ENCODE data around the gene GIGYF2. TPM values are rescaled to one million over a fixed set of nuclear protein-coding genes. Genes with fewer than 3 reads are reported as not detected.

Gene GIGYF2
- total and polyA plus RNA-seq, 2 of the 4 experiments (the other 2 are of a cell fraction), result 14.7 to 66.0 TPM

DNA sequence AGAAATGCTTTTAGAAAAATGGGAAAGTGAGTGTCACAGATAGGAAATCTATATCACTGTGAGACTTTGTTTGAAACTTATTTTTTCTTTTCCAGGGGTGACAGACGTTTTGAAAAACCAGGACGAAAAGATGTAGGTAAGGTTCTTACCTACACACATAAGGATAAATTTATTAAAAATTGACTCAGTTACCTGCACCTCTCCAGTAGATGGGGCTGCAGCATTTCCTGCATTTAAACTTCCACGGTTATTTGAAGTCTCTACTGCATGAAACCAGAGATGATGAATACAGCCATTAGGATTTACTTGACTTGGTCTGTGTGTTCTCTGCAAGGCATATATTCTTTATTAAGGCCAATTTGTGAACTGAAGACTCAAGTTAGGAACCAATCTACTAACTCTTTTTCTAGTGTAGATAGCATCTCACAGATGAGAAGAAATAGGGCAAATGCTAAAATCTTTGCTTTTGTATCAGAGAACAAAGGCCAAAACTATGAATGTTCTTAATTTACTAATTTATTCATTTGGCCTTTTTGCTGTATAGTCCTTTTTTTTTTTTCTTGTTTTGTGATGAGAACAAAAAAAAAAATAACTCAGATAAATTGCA is 64.3 kb downstream of the GIGYF2 start:
- no CpG with 5 or more reads among the region's 3 CpGs for WGBS, 2 experiments (ENCODE audit: extremely low coverage in 2 of 2, insufficient read length in 1 of 2)
- no peaks in the 10 kb centered on the region for H4K20me1 ChIP-seq (ENCODE audit: insufficient read depth, low read length)
- BruUV-seq (replicated peaks), result no TSS peak

More for the DNA sequence above, 64.3 kb downstream of the GIGYF2 start:
- in situ Hi-C loops (cut with MboI; ENCODE audit: low sequenced_read_pairs) (no loop called here), intact Hi-C loops (cut with micrococcal nuclease) (no loop called here), dilution Hi-C loops (cut with HindIII; ENCODE audit: low sequenced_read_pairs, unreplicated experiment) (no loop called here)
- Histone ChIP-seq H4K8ac (ENCODE audit: low read depth in 2 of 2, low read length in 2 of 2) (no peak overlapping the region), H3K27me3 (ENCODE audit: control insufficient read depth, insufficient read depth, low read length) (no peaks in the 10 kb centered on the region), H3K36me3 (ENCODE audit: control insufficient read depth, insufficient read depth, low read length) (peaks cover 18% of the 10 kb centered on the region), H3K27ac (ENCODE audit: insufficient read depth, low read length) (no peak overlapping the region), H3K4me1 (ENCODE audit: control insufficient read depth, insufficient read depth, low read length) (peaks cover 2% of the 10 kb centered on the region; the same call in 1 of the 2 replicates), H2BK5ac (ENCODE audit: low read depth, low read length, poor library complexity, severe bottlenecking) (no peak overlapping the region), H2AK5ac (ENCODE audit: low read depth, low read length) (no peak overlapping the region), H3K9ac (ENCODE audit: low read depth, low read length) (no peak overlapping the region), H2AFZ (replicated peaks; ENCODE audit: low read length, poor library complexity) (no peak overlapping the region), H3K79me1 (ENCODE audit: low read depth in 1 of 2, low read length in 2 of 2) (peaks cover 3 to 9% of the 10 kb centered on the region in 2 experiments; a peak in 2 of 4 replicates), H3K56ac (ENCODE audit: extremely low read depth, insufficient read depth, low read length) (no peak overlapping the region), H2BK15ac (ENCODE audit: low read depth, low read length) (no peak overlapping the region), H3K9me3 (ENCODE audit: control insufficient read depth, insufficient read depth, low read length) (no peaks in the 10 kb centered on the region), H4K5ac (ENCODE audit: low read depth, low read length) (no peak overlapping the region), H3K18ac (ENCODE audit: low read depth, low read length) (no peak overlapping the region), H3K4me3 (ENCODE audit: insufficient read depth, low read depth, low read length) (no peak overlapping the region), H2BK120ac (ENCODE audit: low read depth, low read length) (no peak overlapping the region), H3K4ac (ENCODE audit: low read depth, low read length) (no peak overlapping the region), H2AK9ac (replicated peaks; ENCODE audit: low read depth, low read length, poor library complexity) (no peak overlapping the region), H3K9me1 (ENCODE audit: insufficient read depth, low read length) (no peaks in the 10 kb centered on the region; the same call in 1 of the 2 replicates), H3K23ac (ENCODE audit: low read depth, low read length) (no peak overlapping the region), H2BK20ac (ENCODE audit: low read depth, low read length) (no peak overlapping the region), H3K4me2 (ENCODE audit: low read depth, low read length) (no peak overlapping the region), H3K14ac (replicated peaks; ENCODE audit: low read depth, low read length) (no peak overlapping the region), H4K91ac (ENCODE audit: insufficient read depth, low read depth, low read length) (no peak overlapping the region)
- ATAC-seq (ENCODE audit: low read depth) (no peak), DNase-seq (peak; percentile 41)
- ChIA-PET CTCF (interaction anchor here (0.7 kb wide), 1 partner anchor 19 kb away, joined by 4 read pairs; no protein-coding TSS in a partner anchor), POLR2A (ENCODE audit: unreplicated experiment) (no interaction called here)
- TF ChIP-seq CEBPB (IDR thresholded peaks at IDR 0.05; ENCODE audit: low read depth, low read length), result no peak
- TF ChIP-seq RAD21 (IDR thresholded peaks at IDR 0.05; ENCODE audit: low read length), result peak; percentile 48; the same call in 1 of the 2 replicates
- TF ChIP-seq, protein P1, sequence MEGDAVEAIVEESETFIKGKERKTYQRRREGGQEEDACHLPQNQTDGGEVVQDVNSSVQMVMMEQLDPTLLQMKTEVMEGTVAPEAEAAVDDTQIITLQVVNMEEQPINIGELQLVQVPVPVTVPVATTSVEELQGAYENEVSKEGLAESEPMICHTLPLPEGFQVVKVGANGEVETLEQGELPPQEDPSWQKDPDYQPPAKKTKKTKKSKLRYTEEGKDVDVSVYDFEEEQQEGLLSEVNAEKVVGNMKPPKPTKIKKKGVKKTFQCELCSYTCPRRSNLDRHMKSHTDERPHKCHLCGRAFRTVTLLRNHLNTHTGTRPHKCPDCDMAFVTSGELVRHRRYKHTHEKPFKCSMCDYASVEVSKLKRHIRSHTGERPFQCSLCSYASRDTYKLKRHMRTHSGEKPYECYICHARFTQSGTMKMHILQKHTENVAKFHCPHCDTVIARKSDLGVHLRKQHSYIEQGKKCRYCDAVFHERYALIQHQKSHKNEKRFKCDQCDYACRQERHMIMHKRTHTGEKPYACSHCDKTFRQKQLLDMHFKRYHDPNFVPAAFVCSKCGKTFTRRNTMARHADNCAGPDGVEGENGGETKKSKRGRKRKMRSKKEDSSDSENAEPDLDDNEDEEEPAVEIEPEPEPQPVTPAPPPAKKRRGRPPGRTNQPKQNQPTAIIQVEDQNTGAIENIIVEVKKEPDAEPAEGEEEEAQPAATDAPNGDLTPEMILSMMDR (conservative IDR thresholded peaks at IDR 0.05; ENCODE audit: low read depth, low read length), result peak; percentile 44
- no peak for TF ChIP-seq RFX5 (IDR thresholded peaks at IDR 0.05; ENCODE audit: low read depth, low read length)

All from IMR-90 (cell line).